ENCODE measurements around the gene MON2. TPM values are rescaled to one million over a fixed set of nuclear protein-coding genes. Genes with fewer than 3 reads are reported as not detected.

Gene MON2
- total and polyA plus RNA-seq, 4 donors = 11.9 to 175 (median 33.3) TPM

DNA sequence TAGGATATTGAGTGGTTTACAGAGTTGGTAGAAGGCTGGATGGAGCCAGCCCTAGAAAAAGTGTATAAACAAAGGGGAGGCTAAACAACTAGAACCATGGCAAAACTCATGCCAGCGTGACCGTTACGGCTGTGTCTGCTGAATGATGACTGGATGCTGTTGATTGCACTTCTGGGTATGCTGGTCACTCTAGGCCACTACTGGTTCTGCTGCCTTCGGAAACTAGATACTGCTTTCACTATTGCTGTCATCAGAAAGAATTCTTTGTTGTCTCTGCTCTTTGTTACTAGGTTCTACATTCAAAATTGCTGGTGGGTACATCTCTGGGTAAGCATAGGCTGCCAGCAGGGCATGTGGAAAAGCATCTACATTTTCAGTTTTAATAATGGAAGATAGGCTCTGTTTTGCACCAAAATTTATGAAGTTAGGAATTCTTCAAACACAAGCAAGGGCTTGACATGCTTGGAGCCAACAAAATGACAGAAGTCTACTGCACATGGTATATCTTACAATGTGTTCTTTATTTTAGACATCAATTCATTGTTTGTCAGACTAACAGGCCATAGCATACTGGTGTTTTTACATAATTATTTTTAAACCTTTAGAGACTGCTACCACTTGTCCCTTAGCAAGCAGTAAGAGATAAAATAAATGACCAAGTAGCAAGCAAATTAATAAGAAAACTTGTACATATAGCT is 15.4 kb downstream of the MON2 start:
- Histone ChIP-seq H3K27ac (ENCODE audit: low read depth in 1 of 2, low read length in 1 of 2) (no peak overlapping the region), H3K4me3 (no peak overlapping the region), H3K9me3 (ENCODE audit: control insufficient read depth in 4 of 4, insufficient read depth in 3 of 4, low read length in 3 of 4) (no peaks in the 10 kb centered on the region), H3K36me3 (ENCODE audit: control insufficient read depth in 4 of 4, insufficient read depth in 4 of 4, low read length in 4 of 4) (peaks cover 0 to 3% (median 0%) of the 10 kb centered on the region in 4 donors), H3K27me3 (ENCODE audit: control insufficient read depth in 3 of 3, insufficient read depth in 3 of 3, low read length in 2 of 3) (no peaks in the 10 kb centered on the region), H3K9ac (ENCODE audit: insufficient read depth in 1 of 2, low read length in 2 of 2) (no peak overlapping the region), H3K4me1 (ENCODE audit: control insufficient read depth in 5 of 5, insufficient read depth in 5 of 5, low read length in 5 of 5) (no peaks in the 10 kb centered on the region)
- TF ChIP-seq, protein P1, sequence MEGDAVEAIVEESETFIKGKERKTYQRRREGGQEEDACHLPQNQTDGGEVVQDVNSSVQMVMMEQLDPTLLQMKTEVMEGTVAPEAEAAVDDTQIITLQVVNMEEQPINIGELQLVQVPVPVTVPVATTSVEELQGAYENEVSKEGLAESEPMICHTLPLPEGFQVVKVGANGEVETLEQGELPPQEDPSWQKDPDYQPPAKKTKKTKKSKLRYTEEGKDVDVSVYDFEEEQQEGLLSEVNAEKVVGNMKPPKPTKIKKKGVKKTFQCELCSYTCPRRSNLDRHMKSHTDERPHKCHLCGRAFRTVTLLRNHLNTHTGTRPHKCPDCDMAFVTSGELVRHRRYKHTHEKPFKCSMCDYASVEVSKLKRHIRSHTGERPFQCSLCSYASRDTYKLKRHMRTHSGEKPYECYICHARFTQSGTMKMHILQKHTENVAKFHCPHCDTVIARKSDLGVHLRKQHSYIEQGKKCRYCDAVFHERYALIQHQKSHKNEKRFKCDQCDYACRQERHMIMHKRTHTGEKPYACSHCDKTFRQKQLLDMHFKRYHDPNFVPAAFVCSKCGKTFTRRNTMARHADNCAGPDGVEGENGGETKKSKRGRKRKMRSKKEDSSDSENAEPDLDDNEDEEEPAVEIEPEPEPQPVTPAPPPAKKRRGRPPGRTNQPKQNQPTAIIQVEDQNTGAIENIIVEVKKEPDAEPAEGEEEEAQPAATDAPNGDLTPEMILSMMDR (IDR thresholded peaks at IDR 0.05; ENCODE audit: control extremely low read depth, extremely low read depth) = no peak
- no peak for DNase-seq
- WGBS, 2 donors = 73 to 86% methylated on average over 4 of the region's 4 CpGs
- ATAC-seq (ENCODE audit: insufficient read depth, low FRiP score) = no peak

DNA sequence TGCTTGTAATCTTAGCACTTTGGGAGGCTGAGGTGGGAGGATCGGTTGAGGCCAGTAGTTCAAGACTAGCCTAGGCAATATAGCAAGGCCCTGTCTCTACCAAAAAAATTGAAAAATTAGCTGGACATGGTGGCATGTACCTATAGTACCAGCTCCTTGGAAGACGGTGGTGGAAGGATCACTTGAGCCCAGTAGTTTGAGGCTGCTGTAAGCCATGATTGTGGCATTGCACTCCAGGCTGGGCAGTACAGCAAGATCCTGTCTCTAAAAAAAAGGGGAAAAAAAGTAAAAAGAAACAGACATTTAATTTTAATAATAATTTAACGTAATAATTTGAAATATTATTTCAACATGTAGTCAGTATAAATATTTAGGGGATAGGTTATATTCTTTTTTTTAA is 16.1 kb downstream of the MON2 start:
- TF ChIP-seq, protein P1 (IDR thresholded peaks at IDR 0.05; ENCODE audit: control extremely low read depth, extremely low read depth) = no peak
- H3K27me3 ChIP-seq (ENCODE audit: control insufficient read depth in 3 of 3, insufficient read depth in 3 of 3, low read length in 2 of 3) = no peaks in the 10 kb centered on the region
- H3K27ac ChIP-seq (ENCODE audit: low read depth in 1 of 2, low read length in 1 of 2) = no peak overlapping the region
- H3K9ac ChIP-seq (ENCODE audit: insufficient read depth in 1 of 2, low read length in 2 of 2) = no peak overlapping the region
- ATAC-seq (ENCODE audit: insufficient read depth, low FRiP score) (no peak), DNase-seq (no peak)
- 98% methylated on average over 3 of the region's 3 CpGs for WGBS, 2 donors
- peaks cover 0 to 1% (median 0%) of the 10 kb centered on the region in 4 donors for H3K36me3 ChIP-seq (ENCODE audit: control insufficient read depth in 4 of 4, insufficient read depth in 4 of 4, low read length in 4 of 4)
- H3K9me3 ChIP-seq (ENCODE audit: control insufficient read depth in 4 of 4, insufficient read depth in 3 of 4, low read length in 3 of 4) = no peaks in the 10 kb centered on the region
- no peaks in the 10 kb centered on the region for H3K4me1 ChIP-seq (ENCODE audit: control insufficient read depth in 5 of 5, insufficient read depth in 5 of 5, low read length in 5 of 5)
- H3K4me3 ChIP-seq = no peak overlapping the region

DNA sequence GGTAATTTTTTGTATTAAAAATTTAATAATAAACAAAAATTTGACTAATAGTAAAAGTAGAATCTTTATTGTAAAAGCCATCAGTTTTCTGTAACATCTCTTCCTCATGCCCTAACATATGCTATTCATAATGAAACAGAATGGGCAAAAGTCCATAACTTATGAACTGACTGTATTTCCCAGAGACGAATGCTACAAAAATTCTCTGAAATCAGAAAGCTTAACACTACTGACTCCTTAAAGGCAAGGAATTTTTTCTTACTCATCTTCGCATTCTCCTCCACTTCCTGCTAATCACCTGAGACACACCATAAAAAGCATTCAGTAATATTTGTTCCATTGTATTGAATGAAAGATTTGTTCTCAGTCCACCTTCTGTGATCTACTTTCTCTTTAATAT is 17.6 kb downstream of the MON2 start:
- H3K27ac ChIP-seq (ENCODE audit: low read depth in 1 of 2, low read length in 1 of 2) = no peak overlapping the region
- 82 to 99% methylated on average over 2 of the region's 2 CpGs for WGBS, 2 donors
- no peak overlapping the region for H3K4me3 ChIP-seq
- H3K9ac ChIP-seq (ENCODE audit: insufficient read depth in 1 of 2, low read length in 2 of 2) = no peak overlapping the region
- no peaks in the 10 kb centered on the region for H3K4me1 ChIP-seq (ENCODE audit: control insufficient read depth in 5 of 5, insufficient read depth in 5 of 5, low read length in 5 of 5)
- TF ChIP-seq, protein P1 (IDR thresholded peaks at IDR 0.05; ENCODE audit: control extremely low read depth, extremely low read depth) = no peak
- H3K9me3 ChIP-seq (ENCODE audit: control insufficient read depth in 4 of 4, insufficient read depth in 3 of 4, low read length in 3 of 4) = no peaks in the 10 kb centered on the region
- ATAC-seq (ENCODE audit: insufficient read depth, low FRiP score) = no peak
- no peak for DNase-seq
- H3K36me3 ChIP-seq (ENCODE audit: control insufficient read depth in 4 of 4, insufficient read depth in 4 of 4, low read length in 4 of 4) = no peaks in the 10 kb centered on the region
- H3K27me3 ChIP-seq (ENCODE audit: control insufficient read depth in 3 of 3, insufficient read depth in 3 of 3, low read length in 2 of 3) = no peaks in the 10 kb centered on the region

DNA sequence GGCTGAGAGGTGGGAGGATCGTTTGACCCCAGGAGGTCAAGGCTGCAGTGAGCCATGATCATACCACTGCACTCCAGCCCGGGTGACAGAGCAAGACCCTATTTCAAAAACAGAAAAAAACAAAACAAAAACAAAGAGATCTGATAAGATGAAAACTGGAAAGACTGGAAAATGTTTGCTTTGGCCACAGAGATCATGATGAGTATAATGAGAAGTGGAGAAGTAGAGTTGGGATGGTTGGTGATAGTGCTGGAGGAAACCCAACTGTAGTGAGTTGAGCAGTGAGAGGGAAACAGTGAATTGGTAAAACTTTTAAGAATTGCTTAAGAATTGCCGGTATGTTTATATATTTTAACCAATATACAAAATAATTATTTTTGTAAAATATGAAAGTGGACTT is 39.2 kb downstream of the MON2 start:
- 94 to 95% methylated on average over 3 of the region's 3 CpGs for WGBS, 2 donors
- no peaks in the 10 kb centered on the region for H3K27me3 ChIP-seq (ENCODE audit: control insufficient read depth in 3 of 3, insufficient read depth in 3 of 3, low read length in 2 of 3)
- no peaks in the 10 kb centered on the region for H3K9me3 ChIP-seq (ENCODE audit: control insufficient read depth in 4 of 4, insufficient read depth in 3 of 4, low read length in 3 of 4)
- H3K9ac ChIP-seq (ENCODE audit: insufficient read depth in 1 of 2, low read length in 2 of 2) = no peak overlapping the region
- ATAC-seq (ENCODE audit: insufficient read depth, low FRiP score) (no peak), DNase-seq (no peak)
- H3K4me1 ChIP-seq (ENCODE audit: control insufficient read depth in 5 of 5, insufficient read depth in 5 of 5, low read length in 5 of 5) = peaks cover 0 to 2% (median 0%) of the 10 kb centered on the region in 5 donors
- H3K4me3 ChIP-seq = no peak overlapping the region
- H3K27ac ChIP-seq (ENCODE audit: low read depth in 1 of 2, low read length in 1 of 2) = no peak overlapping the region
- TF ChIP-seq, protein P1 (IDR thresholded peaks at IDR 0.05; ENCODE audit: control extremely low read depth, extremely low read depth) = no peak
- H3K36me3 ChIP-seq (ENCODE audit: control insufficient read depth in 4 of 4, insufficient read depth in 4 of 4, low read length in 4 of 4) = peaks cover 4 to 30% (median 11%) of the 10 kb centered on the region in 4 donors

All from lung (tissue), 12 donors.